Nephron progenitor cell (in vitro differentiated cells): Measurements from ENCODE around the gene ZNF609.

ENCODE experiments used
- DNase-seq: peaks from one replicate; pipeline ENCODE4 v3.0.0; 2021
- H3K27ac Mint-ChIP-seq: 2 replicates; pipeline ENCODE4 v1.8.0; 2021; ENCODE audit warnings: mild to moderate bottlenecking, moderate library complexity, mixed read lengths
- H3K27me3 Mint-ChIP-seq: 2 replicates; pipeline ENCODE4 v1.8.0; 2021; ENCODE audit warnings: mild to moderate bottlenecking, low read depth, mixed read lengths; ENCODE audit not compliant: poor library complexity
- H3K36me3 Mint-ChIP-seq: 2 replicates; pipeline ENCODE4 v1.8.0; 2021; ENCODE audit warnings: low read depth, mixed read lengths
- H3K4me1 Mint-ChIP-seq: 2 replicates; pipeline ENCODE4 v1.8.0; 2021; ENCODE audit warnings: mixed read lengths
- H3K4me3 Mint-ChIP-seq: 2 replicates; pipeline ENCODE4 v1.8.0; 2021; ENCODE audit warnings: mild to moderate bottlenecking, moderate library complexity, mixed read lengths
- H3K9me3 Mint-ChIP-seq: 2 replicates; pipeline ENCODE4 v1.8.0; 2021; ENCODE audit warnings: mild to moderate bottlenecking, moderate library complexity, mixed read lengths
- CTCF ChIP-seq: fragments of 200-600 bp; sonication (generic); IDR thresholded peaks from 2 replicates; pipeline ENCODE4 v1.5.0; 2021; ENCODE audit warnings: antibody characterized with exemption

ZNF609 gene

GRCh38 chr15:64502151-64502550, 41.8 kb downstream of the ZNF609 start:
- Mint-ChIP-seq H3K4me3 (peak overlapping the region; percentile 24), H3K27ac (peak overlapping the region; percentile 93), H3K36me3 (peaks cover 49% of the 10 kb centered on the region), H3K27me3 (peaks cover 3% of the 10 kb centered on the region), H3K9me3 (no peaks in the 10 kb centered on the region), H3K4me1 (peaks cover 85% of the 10 kb centered on the region)
- no peak for DNase-seq
- TF ChIP-seq CTCF: no peak

GRCh38 chr15:64502551-64502950, 42.2 kb downstream of the ZNF609 start:
- peaks cover 46% of the 10 kb centered on the region for H3K36me3 Mint-ChIP-seq
- no peak for DNase-seq
- no peaks in the 10 kb centered on the region for H3K9me3 Mint-ChIP-seq
- H3K27ac Mint-ChIP-seq: peak overlapping the region; percentile 93
- peaks cover 3% of the 10 kb centered on the region for H3K27me3 Mint-ChIP-seq
- peak overlapping the region; percentile 28 for H3K4me3 Mint-ChIP-seq
- TF ChIP-seq CTCF: no peak
- H3K4me1 Mint-ChIP-seq: peaks cover 85% of the 10 kb centered on the region

- peak overlapping the region; percentile 93 for H3K27ac Mint-ChIP-seq
- H3K27me3 Mint-ChIP-seq: peaks cover 3% of the 10 kb centered on the region
Measured at GRCh38 chr15:64503197-64503596, 42.8 kb downstream of the ZNF609 start.

GRCh38 chr15:64503640-64504039, 43.3 kb downstream of the ZNF609 start:
- H3K4me1 Mint-ChIP-seq: peaks cover 87% of the 10 kb centered on the region
- peak overlapping the region; percentile 93 for H3K27ac Mint-ChIP-seq
- H3K36me3 Mint-ChIP-seq: peaks cover 41% of the 10 kb centered on the region
- peak overlapping the region; percentile 28 for H3K4me3 Mint-ChIP-seq
- no peak for DNase-seq
- no peaks in the 10 kb centered on the region for H3K9me3 Mint-ChIP-seq
- TF ChIP-seq CTCF: no peak
- peaks cover 3% of the 10 kb centered on the region for H3K27me3 Mint-ChIP-seq

More at GRCh38 chr15:64503197-64503596, 42.8 kb downstream of the ZNF609 start:
- no peak for TF ChIP-seq CTCF
- peak; percentile 17 for DNase-seq
- H3K4me3 Mint-ChIP-seq: peak overlapping the region; percentile 28
- peaks cover 88% of the 10 kb centered on the region for H3K4me1 Mint-ChIP-seq
- H3K36me3 Mint-ChIP-seq: peaks cover 45% of the 10 kb centered on the region
- H3K9me3 Mint-ChIP-seq: no peaks in the 10 kb centered on the region

- Mint-ChIP-seq H3K4me3 (peak overlapping the region; percentile 37), H3K9me3 (no peaks in the 10 kb centered on the region), H3K36me3 (peaks cover 21% of the 10 kb centered on the region), H3K27ac (peak overlapping the region; percentile 95), H3K4me1 (peaks cover 62% of the 10 kb centered on the region), H3K27me3 (no peaks in the 10 kb centered on the region)
- peak; percentile 41 for DNase-seq
- TF ChIP-seq CTCF: no peak
Measured at GRCh38 chr15:64507293-64507802, 47.0 kb downstream of the ZNF609 start.

GRCh38 chr15:64507845-64508244, 47.5 kb downstream of the ZNF609 start:
- no peaks in the 10 kb centered on the region for H3K27me3 Mint-ChIP-seq
- H3K4me1 Mint-ChIP-seq: peaks cover 58% of the 10 kb centered on the region
- no peak overlapping the region for H3K4me3 Mint-ChIP-seq
- H3K36me3 Mint-ChIP-seq: peaks cover 22% of the 10 kb centered on the region
- H3K9me3 Mint-ChIP-seq: no peaks in the 10 kb centered on the region
- no peak for DNase-seq
- TF ChIP-seq CTCF: no peak
- peak overlapping the region; percentile 95 for H3K27ac Mint-ChIP-seq
